ENCODE data around the gene CPA3.

Gene CPA3

DNA sequence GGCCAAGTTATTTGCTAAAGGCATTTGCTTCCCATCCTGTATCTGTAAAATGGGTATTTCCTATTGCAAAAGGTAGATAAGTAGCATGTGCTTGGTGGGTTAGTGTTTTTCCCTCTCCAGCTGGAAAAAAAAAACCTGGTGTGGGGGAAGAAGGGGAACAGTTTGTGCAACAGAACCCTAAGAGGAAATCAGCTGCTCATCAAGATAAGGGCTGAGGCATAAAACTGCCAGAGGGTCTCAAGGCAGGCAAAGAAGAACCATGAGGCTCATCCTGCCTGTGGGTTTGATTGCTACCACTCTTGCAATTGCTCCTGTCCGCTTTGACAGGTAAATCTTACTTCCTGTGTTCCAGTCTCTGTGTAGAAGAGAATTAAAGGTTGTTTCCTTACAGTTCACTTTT is at the start of gene CPA3:
CPA3 (plus strand) TSS at position 248 of the 400 bp plus-strand sequence; CDS start at position 260, 12 bp downstream.
- DNase-seq, result no peak

- DNase-seq, result no peak
Measured at GRCh38 chr3:148815316-148816110, 49.6 kb upstream of the CPA3 start.

- DNase-seq, result no peak
Measured at GRCh38 chr3:148816427-148816826, 48.7 kb upstream of the CPA3 start.

- DNase-seq, result no peak
Measured at GRCh38 chr3:148816981-148817525, 48.0 kb upstream of the CPA3 start.

DNA sequence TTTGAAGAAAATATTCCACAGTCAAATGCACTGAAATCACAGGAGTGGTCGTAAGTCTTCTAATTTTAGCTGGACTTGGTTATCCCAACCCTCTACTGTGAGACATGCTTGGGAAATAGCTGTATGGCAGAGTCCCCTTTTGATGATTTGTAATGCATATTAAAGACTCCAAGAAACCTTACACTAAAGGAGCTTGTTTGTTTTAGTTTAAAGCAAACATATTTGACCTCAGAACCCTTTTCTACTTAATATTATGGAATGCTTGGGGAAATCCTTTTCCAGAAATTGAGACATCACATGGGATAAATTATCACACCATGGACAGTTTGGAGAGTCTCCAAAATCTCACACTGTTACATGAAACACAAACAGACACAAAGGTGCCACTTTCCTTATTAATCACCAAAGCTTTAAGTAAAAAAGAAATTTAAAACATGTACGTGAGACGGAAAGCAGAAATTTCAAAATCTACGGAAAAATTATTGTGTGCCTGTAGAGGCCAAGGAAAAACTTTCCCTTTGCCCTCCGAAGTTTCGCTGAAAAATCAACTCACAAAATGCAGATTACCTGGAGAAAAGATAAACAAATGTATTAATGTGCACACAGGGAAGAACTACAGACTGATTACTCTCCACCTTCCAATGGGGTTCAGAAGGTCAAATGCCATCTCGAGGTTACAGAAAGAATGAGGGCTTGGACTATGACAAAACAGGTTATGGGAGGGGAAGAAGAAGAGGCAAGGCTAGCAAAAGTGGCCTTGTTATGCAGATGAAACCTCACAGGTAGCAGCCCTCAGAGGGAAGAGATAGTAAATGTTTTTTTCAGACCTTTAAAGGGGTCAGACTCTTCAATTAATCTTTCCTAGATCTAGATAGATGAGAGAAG is 44.5 kb upstream of the CPA3 start:
- no peak for DNase-seq

DNA sequence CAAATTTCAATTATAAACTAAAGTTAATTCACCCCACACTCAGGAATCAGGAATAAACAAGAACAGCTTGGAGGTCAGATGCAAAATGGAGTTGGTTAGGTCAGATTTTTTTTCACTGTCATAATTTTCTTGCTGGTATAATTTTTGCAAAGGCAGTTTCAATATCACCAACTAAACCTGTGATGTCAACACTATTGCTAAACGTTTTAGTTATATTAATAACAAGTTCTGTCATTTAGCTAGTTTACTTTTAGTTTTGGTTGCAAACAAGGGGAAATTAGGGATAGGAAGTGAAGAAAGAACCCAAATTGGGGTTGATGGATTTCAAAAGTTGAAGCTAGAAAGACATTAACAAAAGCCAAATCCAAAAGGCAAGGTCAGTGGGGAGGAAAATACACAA is 42.1 kb upstream of the CPA3 start:
- DNase-seq, result no peak

DNA sequence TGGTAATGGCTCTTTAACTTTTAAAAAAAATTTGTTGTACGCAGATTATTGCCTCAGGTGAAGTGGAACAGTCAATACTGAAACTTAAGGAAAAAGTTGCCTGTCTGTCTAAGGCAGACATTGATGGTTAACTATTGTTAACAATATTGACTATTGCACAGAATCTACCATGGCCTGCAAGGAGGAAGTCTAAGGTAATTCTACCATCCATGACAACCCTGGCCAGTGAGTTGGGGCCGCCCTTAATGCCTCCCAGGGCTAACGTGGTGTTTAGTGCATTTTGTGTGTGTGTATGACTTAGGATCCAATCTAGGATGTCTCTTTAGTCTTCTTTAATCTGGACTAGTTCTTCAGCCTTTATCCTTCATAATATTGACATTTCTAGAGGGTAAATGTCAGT is 39.6 kb upstream of the CPA3 start:
- no peak for DNase-seq

DNA sequence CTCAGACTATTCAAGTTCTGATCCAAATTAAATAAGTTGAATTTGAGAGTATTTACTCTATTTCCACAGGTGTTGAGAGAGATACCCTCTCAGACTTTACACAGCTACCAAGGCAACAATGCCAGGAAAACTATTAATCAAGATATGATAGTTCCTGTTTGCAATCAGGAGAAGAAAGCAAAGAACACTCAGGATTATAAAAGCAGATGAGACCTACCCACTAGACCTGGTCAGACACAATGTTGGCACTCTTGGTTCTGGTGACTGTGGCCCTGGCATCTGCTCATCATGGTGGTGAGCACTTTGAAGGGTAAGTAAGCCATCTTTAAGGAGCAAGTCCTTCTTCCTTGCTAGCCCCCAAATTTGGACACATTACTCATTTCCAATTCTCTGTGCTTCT is 37.5 kb upstream of the CPA3 start, which contains the start of gene CPB1:
CPB1 (plus strand) TSS at position 227 of the 400 bp plus-strand sequence; CDS start at position 240, 13 bp downstream.
- no peak for DNase-seq

DNA sequence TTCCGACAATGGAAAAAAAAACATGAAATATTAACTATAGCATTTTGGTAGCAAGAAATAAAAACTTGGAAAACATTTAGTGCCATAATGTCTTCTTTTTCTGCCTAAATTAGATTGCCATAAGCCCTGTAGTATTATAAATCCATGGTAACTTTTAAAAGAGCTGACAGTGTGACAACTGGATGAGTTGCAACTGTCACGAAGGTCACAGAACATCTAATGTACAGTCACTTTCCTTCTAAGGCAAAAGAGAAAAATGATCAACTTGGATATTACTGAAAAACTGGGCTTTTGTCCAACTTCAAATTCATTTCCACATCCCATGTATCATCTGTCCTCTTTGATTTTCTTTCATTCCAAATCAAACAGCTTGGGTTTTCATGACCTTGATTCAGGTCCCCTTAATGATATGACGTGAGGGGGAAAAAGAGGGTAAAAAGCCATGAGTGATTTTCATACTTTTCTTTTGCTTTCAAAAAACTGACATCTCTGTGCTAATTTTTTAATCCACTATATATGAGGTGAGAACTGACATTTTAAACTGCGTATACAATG is 36.9 kb upstream of the CPA3 start:
- no peak for DNase-seq

DNA sequence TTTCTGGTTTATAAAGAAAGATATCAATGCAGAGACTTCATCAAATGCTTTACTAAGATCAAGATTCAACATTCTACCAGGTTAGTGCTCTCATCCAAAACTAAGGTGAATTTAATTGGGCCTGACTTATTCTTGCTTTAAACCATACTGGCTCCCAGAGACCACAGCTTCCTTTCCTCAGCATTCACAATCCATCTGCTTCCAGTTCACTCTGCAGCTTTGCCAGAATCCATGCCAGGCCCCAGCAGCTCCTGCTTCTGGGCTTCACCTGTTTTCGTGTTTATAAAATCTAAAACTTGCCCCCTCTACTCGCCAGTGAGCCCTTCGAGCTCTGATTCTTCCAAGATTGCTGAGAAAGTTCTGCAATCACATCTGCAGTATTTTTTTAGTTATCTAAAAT is 35.2 kb upstream of the CPA3 start:
- no peak for DNase-seq

GRCh38 chr3:148833223-148833622 is 31.9 kb upstream of the CPA3 start:
- no peak for DNase-seq

DNA sequence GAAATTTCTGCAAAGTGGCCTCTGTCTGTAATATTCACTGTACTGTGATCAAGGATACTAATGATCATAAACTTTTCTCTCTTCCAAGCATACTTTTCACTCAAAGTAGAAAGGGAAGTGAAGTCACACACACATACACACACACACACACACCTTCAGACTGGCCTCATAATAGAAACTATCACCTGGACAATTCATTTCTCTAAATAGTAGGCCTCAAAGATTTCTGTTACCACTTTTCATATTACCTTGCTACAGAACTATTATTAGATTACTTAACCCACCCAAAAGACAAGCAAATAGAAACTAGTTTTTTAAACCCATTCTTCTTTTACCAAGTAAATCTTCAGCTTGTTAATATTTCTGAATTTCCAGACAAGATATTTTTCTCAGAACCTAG is 25.3 kb upstream of the CPA3 start:
- no peak for DNase-seq

DNA sequence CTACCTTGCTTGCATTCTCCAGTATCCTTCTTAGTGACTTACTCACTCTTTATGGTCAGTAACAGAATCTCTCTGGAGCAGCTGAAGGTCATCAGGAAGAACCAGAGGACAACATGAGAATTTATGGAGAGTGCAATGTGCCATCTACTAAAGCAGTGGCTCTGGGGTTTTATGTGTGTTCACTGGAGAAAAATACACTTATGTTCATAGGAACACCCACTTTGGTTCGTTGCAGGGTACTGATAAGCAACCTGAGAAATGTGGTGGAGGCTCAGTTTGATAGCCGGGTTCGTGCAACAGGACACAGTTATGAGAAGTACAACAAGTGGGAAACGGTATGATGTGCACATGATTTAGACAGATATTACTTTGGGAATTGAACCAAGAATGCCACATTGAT is 24.6 kb upstream of the CPA3 start:
- no peak for DNase-seq

GRCh38 chr3:148845756-148846395 is 19.2 kb upstream of the CPA3 start:
- no peak for DNase-seq

GRCh38 chr3:148847351-148847750 is 17.7 kb upstream of the CPA3 start:
- no peak for DNase-seq

GRCh38 chr3:148848410-148848809 is 16.7 kb upstream of the CPA3 start:
- DNase-seq, result no peak

GRCh38 chr3:148852271-148852992 is 12.7 kb upstream of the CPA3 start:
- no peak for DNase-seq

DNA sequence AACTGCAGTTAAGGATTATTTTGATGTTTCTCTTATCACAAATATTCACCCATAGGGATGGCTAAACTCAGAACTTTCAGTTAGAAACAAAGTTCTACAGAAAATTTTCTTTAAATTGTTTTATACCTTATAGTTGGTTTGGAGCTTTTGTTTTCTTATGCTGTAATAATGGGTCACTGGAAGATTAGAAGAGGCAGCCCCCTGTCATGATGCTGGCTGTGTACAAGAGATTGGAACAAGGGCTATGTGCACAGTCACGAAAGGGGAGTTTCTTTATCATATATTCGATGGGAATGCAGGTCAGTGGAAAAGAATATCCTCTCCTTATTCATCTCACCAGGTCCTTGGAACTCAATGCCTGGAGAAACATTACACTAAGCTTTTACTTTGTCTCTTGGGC is 12.0 kb upstream of the CPA3 start:
- no peak for DNase-seq

- DNase-seq, result no peak
Measured at GRCh38 chr3:148854061-148854460, 11.0 kb upstream of the CPA3 start.

DNA sequence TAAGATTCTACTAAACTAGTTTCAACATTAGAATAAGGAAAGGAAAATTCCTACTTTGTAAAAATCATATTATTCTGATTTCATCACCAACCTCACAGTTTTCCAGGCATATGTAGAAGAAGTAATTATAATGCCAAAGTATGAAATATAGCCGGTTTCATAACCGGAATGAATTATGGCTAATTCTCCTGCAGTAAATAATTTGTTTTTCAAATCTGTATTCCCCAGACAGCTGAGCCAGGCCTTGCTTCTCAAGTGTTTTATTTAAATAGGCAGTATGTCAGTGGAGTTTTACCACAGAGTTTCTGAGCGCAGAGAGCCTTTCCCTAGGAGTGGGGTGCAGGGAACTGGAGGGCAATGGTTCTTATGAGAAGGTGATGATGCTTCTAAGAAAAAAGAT is 8.7 kb upstream of the CPA3 start:
- no peak for DNase-seq

GRCh38 chr3:148857316-148857715 is 7.8 kb upstream of the CPA3 start:
- no peak for DNase-seq

DNA sequence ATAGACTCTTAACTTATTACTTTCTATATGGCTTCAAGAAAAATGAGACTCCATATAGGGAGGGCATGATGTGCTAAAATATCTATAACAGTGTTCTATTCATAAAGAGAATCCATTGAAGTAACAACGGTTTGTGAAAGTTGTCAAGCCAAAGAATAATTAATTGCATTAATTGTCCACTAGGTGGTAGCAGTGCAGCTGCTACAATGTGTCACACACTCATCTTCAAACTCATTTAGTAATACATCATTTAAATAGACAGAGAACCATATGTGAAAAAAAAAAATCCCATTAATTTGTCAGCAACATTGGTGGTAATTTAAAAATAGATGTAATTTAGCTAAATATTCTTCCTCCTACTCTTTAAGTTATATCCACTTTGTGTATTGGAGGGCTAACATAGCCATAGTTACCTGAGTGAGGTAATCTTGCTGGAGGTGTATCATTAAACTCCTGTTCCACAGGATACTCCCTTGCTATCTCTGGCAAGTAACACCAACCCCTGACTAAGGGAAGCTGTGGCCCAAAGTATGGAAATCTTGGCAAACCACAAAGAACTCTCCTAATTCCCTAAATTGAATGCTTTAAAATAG is 3.7 kb upstream of the CPA3 start:
- DNase-seq, result peak; percentile 54
